ENCODE measurements around the gene COL5A1. TPM values are rescaled to one million over a fixed set of nuclear protein-coding genes. Genes with fewer than 3 reads are reported as not detected.
A peak's percentile ranks its signal among the peaks of the same experiment; 100 is the strongest.

COL5A1 gene
- total RNA-seq, 1 donor from 2014 or later = 79.4 TPM

GRCh38 chr9:134880484-134881312, 239.1 kb downstream of the COL5A1 start, which contains the start of gene FCN2:
TSS of gene FCN2 (plus strand) at chr9:134880810. CDS start at chr9:134880822, 12 bp downstream.
- ATAC-seq = no peak
- peak; percentile 19 for DNase-seq (ENCODE audit: low spot score)
- intact Hi-C loops (cut with DNase I) = no loop called here

DNA sequence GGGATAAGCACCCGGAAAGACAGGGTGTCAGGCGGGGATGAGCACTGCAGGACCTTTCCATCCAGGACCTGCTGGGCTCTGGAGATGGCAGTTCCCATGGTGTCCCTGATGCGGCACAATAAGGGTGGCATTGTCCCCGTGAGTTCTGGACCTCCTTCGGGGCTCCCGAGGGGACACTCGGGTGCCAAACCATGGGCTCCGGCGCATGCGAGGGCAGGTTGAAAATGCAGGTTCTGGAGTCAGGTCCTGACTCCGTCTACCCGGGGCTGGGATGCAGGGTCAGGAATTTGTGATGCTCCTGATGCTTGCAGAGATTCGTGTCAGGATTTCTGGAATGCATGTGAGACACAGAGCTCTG, 239.7 kb downstream of the COL5A1 start:
- intact Hi-C loops (cut with DNase I) = no loop called here
- DNase-seq (ENCODE audit: low spot score) (no peak), ATAC-seq (no peak)

- intact Hi-C loops (cut with DNase I) = no loop called here
- DNase-seq (ENCODE audit: low spot score) (no peak), ATAC-seq (no peak)
These were observed 240.7 kb downstream of the COL5A1 start for GRCh38 chr9:134882204-134882785.

DNA sequence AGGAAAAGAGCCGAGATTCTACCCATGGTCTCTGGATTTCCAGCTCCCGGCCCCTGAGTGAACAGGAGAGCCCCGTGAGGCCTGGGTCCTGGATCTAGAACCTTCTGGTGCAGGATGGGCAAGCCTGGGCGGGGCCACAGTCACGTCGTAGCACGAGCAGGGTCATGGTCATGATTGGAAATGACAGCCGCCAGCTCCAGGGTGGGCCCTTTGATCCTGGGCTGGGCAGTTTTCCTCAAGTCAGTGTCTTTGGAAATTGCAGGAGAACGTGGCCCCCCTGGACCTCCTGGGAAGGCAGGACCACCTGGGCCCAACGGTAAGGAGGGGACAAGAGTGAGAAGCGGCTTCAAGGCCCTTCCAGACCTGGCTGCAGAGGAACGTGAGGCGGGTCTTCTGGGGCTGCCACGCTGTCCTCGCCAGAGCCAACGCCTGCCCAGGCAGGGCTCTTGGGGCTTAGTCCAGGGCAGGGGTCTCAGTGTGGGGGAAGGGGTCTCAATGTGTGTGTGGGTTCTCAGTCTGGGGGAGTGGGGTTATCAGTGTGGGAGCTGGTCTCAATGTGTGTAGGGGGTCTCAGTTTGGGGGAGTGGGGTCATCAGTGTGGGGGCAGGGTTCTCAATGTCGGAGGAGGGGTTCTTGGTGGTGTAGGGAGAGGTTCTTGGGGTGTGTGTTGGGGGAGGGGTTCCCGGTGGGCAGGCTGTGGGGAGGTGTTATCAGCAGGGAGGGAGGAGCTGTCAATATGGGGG, 241.6 kb downstream of the COL5A1 start:
- DNase-seq (ENCODE audit: low spot score) = no peak
- intact Hi-C loops (cut with DNase I) = no loop called here
- no peak for ATAC-seq

DNA sequence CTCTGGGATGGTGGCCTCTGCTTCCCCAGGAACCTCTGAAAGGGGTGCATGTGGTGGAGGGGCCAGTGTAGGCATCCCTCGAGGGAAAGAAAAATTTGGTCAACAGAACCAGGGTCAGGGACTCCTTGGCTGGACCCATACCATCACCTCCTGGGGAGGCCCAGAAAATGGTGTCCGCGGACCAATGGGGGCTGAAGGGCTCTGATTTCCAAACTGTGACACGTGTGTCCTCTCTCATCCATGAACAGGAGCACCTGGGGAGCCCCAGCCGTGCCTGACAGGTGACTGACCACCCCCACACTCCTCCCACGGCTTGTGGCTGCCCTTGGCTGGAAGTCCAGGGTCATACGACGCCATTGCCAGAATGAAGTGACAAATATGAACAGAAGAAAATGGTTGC, 242.9 kb downstream of the COL5A1 start:
- DNase-seq (ENCODE audit: low spot score) (no peak), ATAC-seq (no peak)
- intact Hi-C loops (cut with DNase I) = no loop called here

GRCh38 chr9:134885001-134885678, 243.5 kb downstream of the COL5A1 start:
- intact Hi-C loops (cut with DNase I) = no loop called here
- DNase-seq (ENCODE audit: low spot score) (no peak), ATAC-seq (no peak)

- no peak for ATAC-seq
- intact Hi-C loops (cut with DNase I) = no loop called here
- DNase-seq (ENCODE audit: low spot score) = no peak
These were observed 244.2 kb downstream of the COL5A1 start for GRCh38 chr9:134885679-134886412.

- intact Hi-C loops (cut with DNase I) = no loop called here
- ATAC-seq (no peak), DNase-seq (ENCODE audit: low spot score) (no peak)
These were observed 244.9 kb downstream of the COL5A1 start for GRCh38 chr9:134886413-134886913.

DNA sequence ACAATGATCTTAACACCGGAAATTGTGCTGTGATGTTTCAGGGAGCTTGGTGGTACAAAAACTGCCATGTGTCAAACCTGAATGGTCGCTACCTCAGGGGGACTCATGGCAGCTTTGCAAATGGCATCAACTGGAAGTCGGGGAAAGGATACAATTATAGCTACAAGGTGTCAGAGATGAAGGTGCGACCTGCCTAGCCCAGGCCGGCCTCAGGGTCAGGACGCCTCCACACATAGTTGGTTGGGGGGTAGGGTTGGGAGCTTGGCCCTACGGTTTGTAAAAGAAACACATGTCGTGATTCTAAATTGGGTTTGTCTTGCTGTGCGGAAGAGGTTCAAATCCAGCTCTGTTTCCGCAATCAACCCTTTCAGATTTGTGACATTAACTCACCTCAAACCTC, 245.6 kb downstream of the COL5A1 start:
- DNase-seq (ENCODE audit: low spot score) = no peak
- intact Hi-C loops (cut with DNase I) = no loop called here
- no peak for ATAC-seq

DNA sequence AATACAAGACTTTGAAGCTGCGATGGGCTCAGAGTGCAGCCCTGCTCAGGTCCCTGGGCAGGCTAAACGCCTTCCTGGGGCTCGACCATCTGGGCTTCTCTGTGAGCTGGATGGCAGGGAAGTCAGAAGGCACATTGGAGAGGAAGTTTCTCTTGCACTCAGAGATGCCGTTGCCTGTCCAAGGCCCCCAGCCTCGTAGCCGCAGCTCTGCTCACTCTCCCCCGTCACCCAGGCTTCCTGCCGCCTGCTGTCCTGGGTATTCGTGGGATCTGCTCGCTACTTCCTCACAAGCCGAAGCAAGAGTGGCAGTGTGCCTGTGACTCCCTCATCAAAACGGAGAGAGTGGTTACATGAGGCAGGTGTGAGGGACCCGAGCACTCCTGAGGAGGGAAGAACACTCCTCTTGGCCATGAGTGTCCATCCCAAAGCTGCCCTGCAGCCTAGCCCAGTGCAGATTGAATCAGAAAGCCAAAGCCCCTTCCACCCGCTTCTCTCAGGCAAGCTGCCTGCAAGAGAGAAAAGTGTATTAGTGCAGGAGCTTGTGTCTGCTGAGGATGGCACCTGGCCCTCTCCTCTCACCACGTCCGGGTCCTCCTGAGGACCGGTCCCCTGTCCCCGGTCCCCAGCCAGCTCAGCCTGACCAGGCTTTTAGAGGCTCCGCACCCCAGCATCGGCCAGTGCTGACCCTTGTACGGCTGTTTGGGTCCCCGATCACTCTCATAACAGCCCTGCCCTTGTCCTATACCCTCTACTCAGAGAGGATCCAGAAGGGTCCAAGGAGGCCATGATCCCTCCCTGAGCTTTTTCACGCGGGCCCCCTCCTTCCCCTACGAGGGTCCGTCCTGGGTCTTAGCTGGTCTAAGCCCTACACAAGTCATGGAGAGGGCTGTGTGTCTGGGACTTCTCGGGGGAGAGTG, 246.3 kb downstream of the COL5A1 start:
- intact Hi-C loops (cut with DNase I) = no loop called here
- no peak for ATAC-seq
- DNase-seq (ENCODE audit: low spot score) = no peak

- DNase-seq (ENCODE audit: low spot score) (no peak), ATAC-seq (no peak)
- intact Hi-C loops (cut with DNase I) = no loop called here
These were observed 247.1 kb downstream of the COL5A1 start for GRCh38 chr9:134888603-134889190.

DNA sequence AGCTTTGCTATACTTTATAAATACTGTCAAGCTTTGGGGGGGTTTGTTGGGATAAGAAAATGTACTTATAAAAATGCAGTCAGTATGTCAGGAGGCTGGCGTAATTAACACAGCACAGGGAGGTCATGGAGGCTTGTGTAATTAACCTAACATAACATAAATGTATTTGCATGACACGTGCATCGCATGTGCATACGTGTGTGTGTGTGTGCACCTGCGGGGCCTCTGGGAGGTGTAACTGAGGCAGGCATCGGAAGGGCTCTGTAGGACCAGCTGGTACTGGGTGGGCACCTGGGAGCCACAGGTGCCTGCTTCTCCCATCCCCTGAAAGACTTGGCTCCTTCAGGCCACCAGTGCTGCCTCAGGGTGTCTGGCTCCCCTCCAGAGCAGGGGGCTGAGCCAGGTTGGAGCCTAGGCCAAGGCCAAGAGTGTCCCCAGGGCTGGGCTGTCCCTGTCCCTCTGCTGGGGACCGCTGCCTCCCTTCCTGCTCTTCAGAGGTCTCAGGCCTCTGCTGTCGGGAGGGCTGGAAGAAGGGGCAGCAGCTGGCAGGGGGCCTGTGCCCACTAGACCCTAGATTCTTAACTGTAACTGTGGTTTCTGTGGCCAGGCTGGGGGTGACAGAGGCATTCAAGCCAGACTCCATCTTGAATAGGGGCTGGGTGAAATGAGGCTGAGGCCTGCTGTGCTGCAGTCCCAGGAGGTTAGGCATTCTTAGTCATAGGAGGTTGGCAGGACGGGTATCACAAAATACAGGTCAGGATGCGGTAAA, 248.0 kb downstream of the COL5A1 start:
- intact Hi-C loops (cut with DNase I) = no loop called here
- ATAC-seq (no peak), DNase-seq (ENCODE audit: low spot score) (no peak)

- intact Hi-C loops (cut with DNase I) = no loop called here
- ATAC-seq (no peak), DNase-seq (ENCODE audit: low spot score) (no peak)
These were observed 248.5 kb downstream of the COL5A1 start for GRCh38 chr9:134890155-134890495.

DNA sequence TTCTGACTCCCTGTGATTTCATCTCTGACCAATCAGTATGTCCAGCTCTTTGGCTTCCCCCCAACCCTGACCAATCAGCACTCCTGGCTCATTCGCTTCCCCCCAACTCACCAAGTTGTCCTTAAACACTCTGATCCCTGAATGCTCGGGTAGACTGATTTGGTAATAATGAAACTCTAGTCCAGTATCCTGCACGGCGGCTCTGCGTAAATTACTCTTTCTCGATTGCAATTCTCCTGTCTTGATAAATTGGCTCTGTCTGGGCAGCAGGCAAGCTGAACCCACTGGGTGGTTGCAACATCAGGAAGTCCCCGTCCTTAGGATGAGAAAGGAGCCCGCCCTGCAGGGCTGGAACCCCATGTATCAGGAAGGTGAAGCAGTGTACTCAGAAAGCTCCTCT, 249.4 kb downstream of the COL5A1 start:
- DNase-seq (ENCODE audit: low spot score) (peak; percentile 43), ATAC-seq (no peak)
- intact Hi-C loops (cut with DNase I) = no loop called here

GRCh38 chr9:134891713-134892112, 250.1 kb downstream of the COL5A1 start:
- no peak for ATAC-seq
- intact Hi-C loops (cut with DNase I) = no loop called here
- peak; percentile 42 for DNase-seq (ENCODE audit: low spot score)

- DNase-seq (ENCODE audit: low spot score) = peak; percentile 33
- intact Hi-C loops (cut with DNase I) = no loop called here
- no peak for ATAC-seq
These were observed 250.6 kb downstream of the COL5A1 start for GRCh38 chr9:134892221-134892620.

All from sciatic nerve (tissue), 2 donors.